Measurements from ENCODE around the gene PDGFRB. TPM values are rescaled to one million over a fixed set of nuclear protein-coding genes. Genes with fewer than 3 reads are reported as not detected.
A peak's percentile ranks its signal among the peaks of the same experiment; 100 is the strongest.

PDGFRB gene
- total and polyA plus RNA-seq, 9 of the 15 experiments (the other 6 are each of a cell fraction or from before 2014, with no cell fraction given) = 0.01 to 1.5 (median 0.09) TPM; not detected in 3

GRCh38 chr5:150146862-150147601 lies 8.6 kb downstream of the PDGFRB start:
- POLR2A ChIA-PET = no interaction called here
- BruUV-seq (replicated peaks) = no TSS peak
- no peak overlapping the region for H3K27ac ChIP-seq (ENCODE audit: extremely low read depth, low read depth, low read length)
- H3K9me1 ChIP-seq (ENCODE audit: control insufficient read depth, insufficient read depth, low read length) = no peaks in the 10 kb centered on the region
- H3K9me3 ChIP-seq (replicated peaks; ENCODE audit: control insufficient read depth, insufficient read depth, low read depth, low read length) = no peaks in the 10 kb centered on the region
- H3K9ac ChIP-seq (ENCODE audit: insufficient read depth in 1 of 2, low read depth in 2 of 2, low read length in 2 of 2) = no peak overlapping the region
- no peak for ATAC-seq
- in situ Hi-C loops (cut with MboI) (no loop called here), intact Hi-C loops (cut with micrococcal nuclease) (no loop called here)
- TF ChIP-seq PCBP1 (IDR thresholded peaks at IDR 0.05; ENCODE audit: low read depth, low read length, poor library complexity, severe bottlenecking) (peak; percentile 43), RBM15 (IDR thresholded peaks at IDR 0.05; ENCODE audit: insufficient read depth, low read length) (no peak)
- no peak for DNase-seq (ENCODE audit: extremely low read depth in 1 of 4, low spot score in 3 of 4)
- peaks cover 25 to 35% of the 10 kb centered on the region in 2 experiments for H3K4me1 ChIP-seq (replicated peaks in 1 of 2; ENCODE audit: control insufficient read depth in 2 of 2, insufficient read depth in 2 of 2, low read length in 2 of 2)
- no peak overlapping the region for H2AFZ ChIP-seq (ENCODE audit: low read depth, low read length)
- H3K79me2 ChIP-seq (ENCODE audit: control insufficient read depth, insufficient read depth, low read length) = no peaks in the 10 kb centered on the region
- H3K27me3 ChIP-seq (ENCODE audit: control insufficient read depth in 2 of 2, insufficient read depth in 2 of 2, low read length in 2 of 2) = peaks cover 6 to 18% of the 10 kb centered on the region in 2 experiments; a peak in 2 of 5 replicates
- no peak overlapping the region for H3K4me3 ChIP-seq
- WGBS (ENCODE audit: insufficient coverage, low coverage, missing lambda C conversion rate) = 47% methylated on average over 14 of the region's 14 CpGs
- H4K20me1 ChIP-seq (replicated peaks; ENCODE audit: control insufficient read depth, insufficient read depth, low read length) = no peaks in the 10 kb centered on the region
- H3K4me2 ChIP-seq (ENCODE audit: insufficient read depth, low read length) = no peak overlapping the region
- no peak for FAIRE-seq
- H3K36me3 ChIP-seq (ENCODE audit: control insufficient read depth, insufficient read depth, low read length) = no peaks in the 10 kb centered on the region
- CTCF ChIA-PET (ENCODE audit: low intra/inter-chr PET ratio) = no interaction called here

DNA sequence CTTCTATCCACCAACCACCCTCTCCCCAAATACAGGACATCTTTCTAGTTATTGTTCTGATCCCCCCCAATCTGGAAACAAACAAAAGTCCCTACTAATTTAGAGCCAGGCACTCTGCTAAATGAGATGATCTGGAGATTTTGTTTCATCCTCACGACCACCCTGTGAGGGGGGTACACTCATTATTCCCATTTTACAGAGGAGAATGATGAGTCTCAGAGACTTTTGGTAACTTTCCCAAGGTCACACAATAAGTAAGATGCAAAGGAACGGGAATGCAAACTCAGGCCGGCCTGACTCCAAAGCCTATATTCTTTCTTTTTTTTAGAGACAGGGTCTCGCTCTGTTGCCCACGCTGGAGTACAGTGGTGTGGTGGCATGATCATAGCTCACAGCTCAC lies 9.4 kb downstream of the PDGFRB start:
- FAIRE-seq (no peak), ATAC-seq (no peak), DNase-seq (ENCODE audit: extremely low read depth in 1 of 4, low spot score in 3 of 4) (no peak)
- Histone ChIP-seq H3K9ac (ENCODE audit: insufficient read depth in 1 of 2, low read depth in 2 of 2, low read length in 2 of 2) (no peak overlapping the region), H3K27me3 (ENCODE audit: control insufficient read depth in 2 of 2, insufficient read depth in 2 of 2, low read length in 2 of 2) (peaks cover 6 to 16% of the 10 kb centered on the region in 2 experiments; a peak in 1 of 5 replicates), H3K4me1 (replicated peaks in 1 of 2; ENCODE audit: control insufficient read depth in 2 of 2, insufficient read depth in 2 of 2, low read length in 2 of 2) (peaks cover 27 to 40% of the 10 kb centered on the region in 2 experiments), H3K27ac (ENCODE audit: extremely low read depth, low read depth, low read length) (no peak overlapping the region), H3K4me2 (ENCODE audit: insufficient read depth, low read length) (no peak overlapping the region), H3K9me3 (replicated peaks; ENCODE audit: control insufficient read depth, insufficient read depth, low read depth, low read length) (no peaks in the 10 kb centered on the region), H4K20me1 (replicated peaks; ENCODE audit: control insufficient read depth, insufficient read depth, low read length) (no peaks in the 10 kb centered on the region), H3K36me3 (ENCODE audit: control insufficient read depth, insufficient read depth, low read length) (no peaks in the 10 kb centered on the region), H3K79me2 (ENCODE audit: control insufficient read depth, insufficient read depth, low read length) (no peaks in the 10 kb centered on the region), H3K9me1 (ENCODE audit: control insufficient read depth, insufficient read depth, low read length) (no peaks in the 10 kb centered on the region), H3K4me3 (no peak overlapping the region), H2AFZ (ENCODE audit: low read depth, low read length) (no peak overlapping the region)
- ChIA-PET POLR2A (interaction anchor here (1.5 kb wide), 1 partner anchor 10 kb away, joined by 8 read pairs; no protein-coding TSS in a partner anchor), CTCF (ENCODE audit: low intra/inter-chr PET ratio) (no interaction called here)
- TF ChIP-seq ESRRA (IDR thresholded peaks at IDR 0.05; ENCODE audit: borderline replicate concordance, low read depth) = peak; percentile 33; the same call in 1 of the 2 replicates
- TF ChIP-seq RBM25 (IDR thresholded peaks at IDR 0.05; ENCODE audit: low read depth, low read length, severe bottlenecking) = peak; percentile 59
- TF ChIP-seq SRSF9 (IDR thresholded peaks at IDR 0.05; ENCODE audit: borderline replicate concordance, low read depth, low read length) = no peak
- TF ChIP-seq ADNP (tag; IDR thresholded peaks at IDR 0.05) = peak; percentile 27; the same call in 1 of the 2 replicates
- TF ChIP-seq GABPB2 (CRISPR knock-in tag; conservative IDR thresholded peaks at IDR 0.05) = no peak
- in situ Hi-C loops (cut with MboI) (no loop called here), intact Hi-C loops (cut with micrococcal nuclease) (no loop called here)
- 35% methylated on average over 5 of the region's 5 CpGs for WGBS (ENCODE audit: insufficient coverage, low coverage, missing lambda C conversion rate)
- no TSS peak for BruUV-seq (replicated peaks)
